ENCODE results near the gene CDKN2B-AS1. TPM values are rescaled to one million over a fixed set of nuclear protein-coding genes. Genes with fewer than 3 reads are reported as not detected.

Gene CDKN2B-AS1
- total RNA-seq, 2 donors from 2014 or later = not detected

GRCh38 chr9:22060831-22061383 is 66.3 kb downstream of the CDKN2B-AS1 start:
- DNase-seq (ENCODE audit: low spot score) (no peak), ATAC-seq (ENCODE audit: insufficient number of reproducible peaks, low FRiP score, low read depth) (no peak)
- Histone ChIP-seq H3K4me3 (no peak overlapping the region), H3K27ac (no peak overlapping the region), H3K36me3 (no peaks in the 10 kb centered on the region), H3K4me1 (ENCODE audit: control insufficient read depth in 1 of 2, low read depth in 2 of 2) (no peaks in the 10 kb centered on the region), H3K9me3 (no peaks in the 10 kb centered on the region), H3K27me3 (replicated peaks; ENCODE audit: insufficient read depth) (no peaks in the 10 kb centered on the region)
- TF ChIP-seq, protein P1, sequence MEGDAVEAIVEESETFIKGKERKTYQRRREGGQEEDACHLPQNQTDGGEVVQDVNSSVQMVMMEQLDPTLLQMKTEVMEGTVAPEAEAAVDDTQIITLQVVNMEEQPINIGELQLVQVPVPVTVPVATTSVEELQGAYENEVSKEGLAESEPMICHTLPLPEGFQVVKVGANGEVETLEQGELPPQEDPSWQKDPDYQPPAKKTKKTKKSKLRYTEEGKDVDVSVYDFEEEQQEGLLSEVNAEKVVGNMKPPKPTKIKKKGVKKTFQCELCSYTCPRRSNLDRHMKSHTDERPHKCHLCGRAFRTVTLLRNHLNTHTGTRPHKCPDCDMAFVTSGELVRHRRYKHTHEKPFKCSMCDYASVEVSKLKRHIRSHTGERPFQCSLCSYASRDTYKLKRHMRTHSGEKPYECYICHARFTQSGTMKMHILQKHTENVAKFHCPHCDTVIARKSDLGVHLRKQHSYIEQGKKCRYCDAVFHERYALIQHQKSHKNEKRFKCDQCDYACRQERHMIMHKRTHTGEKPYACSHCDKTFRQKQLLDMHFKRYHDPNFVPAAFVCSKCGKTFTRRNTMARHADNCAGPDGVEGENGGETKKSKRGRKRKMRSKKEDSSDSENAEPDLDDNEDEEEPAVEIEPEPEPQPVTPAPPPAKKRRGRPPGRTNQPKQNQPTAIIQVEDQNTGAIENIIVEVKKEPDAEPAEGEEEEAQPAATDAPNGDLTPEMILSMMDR (IDR thresholded peaks at IDR 0.05) = no peak

GRCh38 chr9:22064957-22065356 is 70.4 kb downstream of the CDKN2B-AS1 start:
- H3K27ac ChIP-seq = no peak overlapping the region
- H3K4me3 ChIP-seq = no peak overlapping the region
- DNase-seq (ENCODE audit: low spot score) (no peak), ATAC-seq (ENCODE audit: insufficient number of reproducible peaks, low FRiP score, low read depth) (no peak)
- no peaks in the 10 kb centered on the region for H3K9me3 ChIP-seq
- H3K4me1 ChIP-seq (ENCODE audit: control insufficient read depth in 1 of 2, low read depth in 2 of 2) = no peaks in the 10 kb centered on the region
- H3K36me3 ChIP-seq = no peaks in the 10 kb centered on the region
- TF ChIP-seq, protein P1 (IDR thresholded peaks at IDR 0.05) = no peak
- no peaks in the 10 kb centered on the region for H3K27me3 ChIP-seq (replicated peaks; ENCODE audit: insufficient read depth)

- DNase-seq (ENCODE audit: low spot score) (no peak), ATAC-seq (ENCODE audit: insufficient number of reproducible peaks, low FRiP score, low read depth) (no peak)
- Histone ChIP-seq H3K9me3 (no peaks in the 10 kb centered on the region), H3K4me1 (ENCODE audit: control insufficient read depth in 1 of 2, low read depth in 2 of 2) (no peaks in the 10 kb centered on the region), H3K36me3 (no peaks in the 10 kb centered on the region), H3K4me3 (no peak overlapping the region), H3K27me3 (replicated peaks; ENCODE audit: insufficient read depth) (no peaks in the 10 kb centered on the region), H3K27ac (no peak overlapping the region)
- TF ChIP-seq, protein P1 (IDR thresholded peaks at IDR 0.05) = no peak
Observed at GRCh38 chr9:22065431-22066200, 71.0 kb downstream of the CDKN2B-AS1 start.

DNA sequence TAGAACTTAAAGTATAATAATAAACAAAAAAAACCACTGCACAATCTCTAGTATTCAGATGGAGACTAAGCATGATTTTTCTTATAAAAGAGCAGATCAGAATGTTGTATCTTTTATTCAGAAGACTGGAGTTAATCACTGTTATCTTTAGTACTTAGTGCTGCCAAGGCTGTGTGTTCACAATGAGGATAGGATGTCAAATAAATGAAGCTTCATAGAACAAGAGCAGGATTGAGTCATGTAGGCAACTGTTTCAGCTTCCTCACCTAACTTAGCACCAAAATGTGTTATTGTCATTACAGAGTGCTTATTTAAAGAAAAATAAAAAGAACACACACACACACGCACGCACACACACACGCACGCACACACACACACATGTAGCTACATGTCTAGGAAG is 72.6 kb downstream of the CDKN2B-AS1 start:
- no peaks in the 10 kb centered on the region for H3K4me1 ChIP-seq (ENCODE audit: control insufficient read depth in 1 of 2, low read depth in 2 of 2)

GRCh38 chr9:22068369-22068768 is 73.8 kb downstream of the CDKN2B-AS1 start:
- no peaks in the 10 kb centered on the region for H3K9me3 ChIP-seq
- H3K27me3 ChIP-seq (replicated peaks; ENCODE audit: insufficient read depth) = no peaks in the 10 kb centered on the region
- no peaks in the 10 kb centered on the region for H3K36me3 ChIP-seq
- DNase-seq (ENCODE audit: low spot score) = no peak
- no peaks in the 10 kb centered on the region for H3K4me1 ChIP-seq (ENCODE audit: control insufficient read depth in 1 of 2, low read depth in 2 of 2)
- TF ChIP-seq, protein P1 (IDR thresholded peaks at IDR 0.05) = no peak
- no peak overlapping the region for H3K27ac ChIP-seq
- no peak for ATAC-seq (ENCODE audit: insufficient number of reproducible peaks, low FRiP score, low read depth)
- no peak overlapping the region for H3K4me3 ChIP-seq

More for the DNA sequence above, 72.6 kb downstream of the CDKN2B-AS1 start:
- DNase-seq (ENCODE audit: low spot score) = no peak
- no peaks in the 10 kb centered on the region for H3K27me3 ChIP-seq (replicated peaks; ENCODE audit: insufficient read depth)
- ATAC-seq (ENCODE audit: insufficient number of reproducible peaks, low FRiP score, low read depth) = no peak
- H3K36me3 ChIP-seq = no peaks in the 10 kb centered on the region
- H3K9me3 ChIP-seq = no peaks in the 10 kb centered on the region
- H3K4me3 ChIP-seq = no peak overlapping the region
- TF ChIP-seq, protein P1 (IDR thresholded peaks at IDR 0.05) = no peak
- H3K27ac ChIP-seq = no peak overlapping the region

Data from thoracic aorta (tissue), 2 donors.